ENCODE results near the gene CRTAP. TPM values are rescaled to one million over a fixed set of nuclear protein-coding genes. Genes with fewer than 3 reads are reported as not detected.
"Not testable (repeated sequence)": the region's sequence is repeated elsewhere in the genome, so short reads cannot be mapped to it uniquely, and the experiment has no call there.

The CRTAP gene
- total and polyA plus RNA-seq, 5 donors from 2014 or later: 44.0 to 112 (median 97.5) TPM

GRCh38 chr3:33100229-33100628 is 13.6 kb upstream of the CRTAP start:
- no peaks in the 10 kb centered on the region for H3K9me3 Mint-ChIP-seq
- peak overlapping the region in 1 of 3 donors; percentile 36 for H3K27ac Mint-ChIP-seq
- Histone ChIP-seq H3K36me3 (ENCODE audit: control insufficient read depth, insufficient read depth, low read length) (no peaks in the 10 kb centered on the region), H3K4me3 (ENCODE audit: low read depth, low read length) (no peak overlapping the region), H3K9me3 (ENCODE audit: control insufficient read depth in 2 of 2, low read length in 2 of 2) (no peaks in the 10 kb centered on the region), H3K4me1 (ENCODE audit: control insufficient read depth, insufficient read depth, low read length, poor library complexity, severe bottlenecking) (peaks cover 8% of the 10 kb centered on the region), H3K27ac (ENCODE audit: insufficient read depth, low read length, poor library complexity, severe bottlenecking) (no peak overlapping the region), H3K27me3 (ENCODE audit: control insufficient read depth, insufficient read depth, low read length) (no peaks in the 10 kb centered on the region)
- H3K4me1 Mint-ChIP-seq: peaks cover 5 to 18% (median 10%) of the 10 kb centered on the region in 4 donors
- DNase-seq (no peak), ATAC-seq (ENCODE audit: low read depth in 2 of 2) (no peak)
- no peaks in the 10 kb centered on the region for H3K36me3 Mint-ChIP-seq
- H3K4me3 Mint-ChIP-seq: peak overlapping the region in 2 of 4 donors; percentile 2 to 33
- H3K27me3 Mint-ChIP-seq: peaks cover 15% of the 10 kb centered on the region

GRCh38 chr3:33103034-33103433 is 10.8 kb upstream of the CRTAP start:
- Histone ChIP-seq H3K4me3 (ENCODE audit: low read depth, low read length) (no peak overlapping the region), H3K4me1 (ENCODE audit: control insufficient read depth, insufficient read depth, low read length, poor library complexity, severe bottlenecking) (no peaks in the 10 kb centered on the region), H3K27ac (ENCODE audit: insufficient read depth, low read length, poor library complexity, severe bottlenecking) (no peak overlapping the region), H3K36me3 (ENCODE audit: control insufficient read depth, insufficient read depth, low read length) (no peaks in the 10 kb centered on the region), H3K9me3 (ENCODE audit: control insufficient read depth in 2 of 2, low read length in 2 of 2) (no peaks in the 10 kb centered on the region), H3K27me3 (ENCODE audit: control insufficient read depth, insufficient read depth, low read length) (no peaks in the 10 kb centered on the region)
- Mint-ChIP-seq H3K9me3 (no peaks in the 10 kb centered on the region), H3K36me3 (no peaks in the 10 kb centered on the region), H3K27me3 (peaks cover 20% of the 10 kb centered on the region), H3K4me3 (no peak overlapping the region), H3K27ac (no peak overlapping the region), H3K4me1 (no peaks in the 10 kb centered on the region)
- no peak for ATAC-seq (ENCODE audit: low read depth in 2 of 2)
- DNase-seq: no peak

- peaks cover 24% of the 10 kb centered on the region for H3K27me3 Mint-ChIP-seq
Measured at GRCh38 chr3:33103480-33103879, 10.3 kb upstream of the CRTAP start.

GRCh38 chr3:33104803-33105202 is 9.0 kb upstream of the CRTAP start:
- Histone ChIP-seq H3K9me3 (ENCODE audit: control insufficient read depth in 2 of 2, low read length in 2 of 2) (no peaks in the 10 kb centered on the region), H3K27me3 (ENCODE audit: control insufficient read depth, insufficient read depth, low read length) (no peaks in the 10 kb centered on the region), H3K27ac (ENCODE audit: insufficient read depth, low read length, poor library complexity, severe bottlenecking) (no peak overlapping the region), H3K36me3 (ENCODE audit: control insufficient read depth, insufficient read depth, low read length) (no peaks in the 10 kb centered on the region), H3K4me1 (ENCODE audit: control insufficient read depth, insufficient read depth, low read length, poor library complexity, severe bottlenecking) (no peaks in the 10 kb centered on the region), H3K4me3 (ENCODE audit: low read depth, low read length) (no peak overlapping the region)
- Mint-ChIP-seq H3K9me3 (no peaks in the 10 kb centered on the region), H3K36me3 (no peaks in the 10 kb centered on the region), H3K4me1 (no peaks in the 10 kb centered on the region), H3K4me3 (no peak overlapping the region), H3K27ac (no peak overlapping the region), H3K27me3 (peaks cover 18% of the 10 kb centered on the region)
- DNase-seq (no peak), ATAC-seq (ENCODE audit: low read depth in 2 of 2) (no peak)

More at GRCh38 chr3:33103480-33103879, 10.3 kb upstream of the CRTAP start:
- DNase-seq (no peak), ATAC-seq (ENCODE audit: low read depth in 2 of 2) (no peak)
- no peak overlapping the region for H3K27ac ChIP-seq (ENCODE audit: insufficient read depth, low read length, poor library complexity, severe bottlenecking)
- Mint-ChIP-seq H3K27ac (no peak overlapping the region), H3K9me3 (no peaks in the 10 kb centered on the region), H3K4me1 (no peaks in the 10 kb centered on the region), H3K36me3 (no peaks in the 10 kb centered on the region), H3K4me3 (no peak overlapping the region)
- H3K9me3 ChIP-seq (ENCODE audit: control insufficient read depth in 2 of 2, low read length in 2 of 2): no peaks in the 10 kb centered on the region
- no peaks in the 10 kb centered on the region for H3K36me3 ChIP-seq (ENCODE audit: control insufficient read depth, insufficient read depth, low read length)
- H3K27me3 ChIP-seq (ENCODE audit: control insufficient read depth, insufficient read depth, low read length): no peaks in the 10 kb centered on the region
- no peaks in the 10 kb centered on the region for H3K4me1 ChIP-seq (ENCODE audit: control insufficient read depth, insufficient read depth, low read length, poor library complexity, severe bottlenecking)
- H3K4me3 ChIP-seq (ENCODE audit: low read depth, low read length): no peak overlapping the region

- Histone ChIP-seq H3K9me3 (ENCODE audit: control insufficient read depth in 2 of 2, low read length in 2 of 2) (no peaks in the 10 kb centered on the region), H3K4me3 (ENCODE audit: low read depth, low read length) (no peak overlapping the region), H3K36me3 (ENCODE audit: control insufficient read depth, insufficient read depth, low read length) (no peaks in the 10 kb centered on the region), H3K27ac (ENCODE audit: insufficient read depth, low read length, poor library complexity, severe bottlenecking) (no peak overlapping the region), H3K4me1 (ENCODE audit: control insufficient read depth, insufficient read depth, low read length, poor library complexity, severe bottlenecking) (no peaks in the 10 kb centered on the region), H3K27me3 (ENCODE audit: control insufficient read depth, insufficient read depth, low read length) (no peaks in the 10 kb centered on the region)
- H3K4me1 Mint-ChIP-seq: no peaks in the 10 kb centered on the region
- H3K9me3 Mint-ChIP-seq: no peaks in the 10 kb centered on the region
- DNase-seq (no peak), ATAC-seq (ENCODE audit: low read depth in 2 of 2) (no peak)
- no peaks in the 10 kb centered on the region for H3K36me3 Mint-ChIP-seq
- peak overlapping the region in 1 of 3 donors; percentile 7 for H3K27ac Mint-ChIP-seq
- peaks cover 18% of the 10 kb centered on the region for H3K27me3 Mint-ChIP-seq
- no peak overlapping the region for H3K4me3 Mint-ChIP-seq
Measured at GRCh38 chr3:33105341-33105948, 8.4 kb upstream of the CRTAP start.

GRCh38 chr3:33106854-33107253 is 7.0 kb upstream of the CRTAP start:
- not testable (repeated sequence) for H3K4me3 ChIP-seq (ENCODE audit: low read depth, low read length); ATAC-seq (ENCODE audit: low read depth in 2 of 2); H3K27ac Mint-ChIP-seq; H3K36me3 Mint-ChIP-seq; H3K36me3 ChIP-seq (ENCODE audit: control insufficient read depth, insufficient read depth, low read length); H3K27me3 ChIP-seq (ENCODE audit: control insufficient read depth, insufficient read depth, low read length); H3K4me1 ChIP-seq (ENCODE audit: control insufficient read depth, insufficient read depth, low read length, poor library complexity, severe bottlenecking); DNase-seq; H3K27ac ChIP-seq (ENCODE audit: insufficient read depth, low read length, poor library complexity, severe bottlenecking); H3K9me3 ChIP-seq (ENCODE audit: control insufficient read depth in 2 of 2, low read length in 2 of 2); H3K9me3 Mint-ChIP-seq; H3K4me3 Mint-ChIP-seq
- Mint-ChIP-seq H3K4me1 (peaks cover 5 to 10% (median 9%) of the 10 kb centered on the region in 4 donors), H3K27me3 (peaks cover 18% of the 10 kb centered on the region)

- Mint-ChIP-seq H3K4me3 (peak overlapping the region; percentile 55 to 92 (median 68)), H3K27ac (peak overlapping the region in 2 of 3 donors; percentile 60 to 68), H3K9me3 (no peaks in the 10 kb centered on the region), H3K36me3 (no peaks in the 10 kb centered on the region), H3K4me1 (peaks cover 26 to 50% (median 34%) of the 10 kb centered on the region in 4 donors), H3K27me3 (peaks cover 10% of the 10 kb centered on the region)
- Histone ChIP-seq H3K4me3 (ENCODE audit: low read depth, low read length) (peak overlapping the region; percentile 42), H3K27me3 (ENCODE audit: control insufficient read depth, insufficient read depth, low read length) (no peaks in the 10 kb centered on the region), H3K9me3 (ENCODE audit: control insufficient read depth in 2 of 2, low read length in 2 of 2) (no peaks in the 10 kb centered on the region), H3K27ac (ENCODE audit: insufficient read depth, low read length, poor library complexity, severe bottlenecking) (no peak overlapping the region), H3K4me1 (ENCODE audit: control insufficient read depth, insufficient read depth, low read length, poor library complexity, severe bottlenecking) (peaks cover 35% of the 10 kb centered on the region), H3K36me3 (ENCODE audit: control insufficient read depth, insufficient read depth, low read length) (no peaks in the 10 kb centered on the region)
- ATAC-seq (ENCODE audit: low read depth in 2 of 2) (no peak), DNase-seq (peak in 2 of 3 donors; percentile 26 to 60)
Measured at GRCh38 chr3:33111581-33111980, 2.2 kb upstream of the CRTAP start.

- Mint-ChIP-seq H3K27ac (peak overlapping the region; percentile 74 to 92 (median 90)), H3K9me3 (peaks cover 0 to 2% (median 0%) of the 10 kb centered on the region in 7 donors), H3K27me3 (no peaks in the 10 kb centered on the region), H3K4me3 (peak overlapping the region; percentile 92 to 98 (median 94)), H3K4me1 (peaks cover 31 to 68% (median 42%) of the 10 kb centered on the region in 4 donors), H3K36me3 (peaks cover 3% of the 10 kb centered on the region)
- Histone ChIP-seq H3K27ac (ENCODE audit: insufficient read depth, low read length, poor library complexity, severe bottlenecking) (peak overlapping the region; percentile 78), H3K9me3 (ENCODE audit: control insufficient read depth in 2 of 2, low read length in 2 of 2) (no peaks in the 10 kb centered on the region), H3K4me1 (ENCODE audit: control insufficient read depth, insufficient read depth, low read length, poor library complexity, severe bottlenecking) (peaks cover 35% of the 10 kb centered on the region), H3K36me3 (ENCODE audit: control insufficient read depth, insufficient read depth, low read length) (peaks cover 3% of the 10 kb centered on the region), H3K4me3 (ENCODE audit: low read depth, low read length) (peak overlapping the region; percentile 53), H3K27me3 (ENCODE audit: control insufficient read depth, insufficient read depth, low read length) (no peaks in the 10 kb centered on the region)
- ATAC-seq (ENCODE audit: low read depth in 2 of 2) (no peak), DNase-seq (no peak)
Measured at GRCh38 chr3:33114622-33115023, 809 bp downstream of the CRTAP start.
